Left colon (tissue), 2 donors: ENCODE measurements around the gene ETFA. TPM values are rescaled to one million over a fixed set of nuclear protein-coding genes. Genes with fewer than 3 reads are reported as not detected.
A peak's percentile ranks its signal among the peaks of the same experiment; 100 is the strongest.
"Not testable (repeated sequence)": the region's sequence is repeated elsewhere in the genome, so short reads cannot be mapped to it uniquely, and the experiment has no call there.

Experiments
- ATAC-seq: fragments of 200-7000 bp; cut with Tn5 transposase; one replicate; pipeline ENCODE4 v1.9.1; 2020; ENCODE audit warnings: mild to moderate bottlenecking, moderate library complexity
- DNase-seq, 2 donors: peaks; one replicate each; pipeline ENCODE4 v3.0.0-alpha.2; 2020
- intact Hi-C, 2 donors: fragments of 100-400 bp; cut with DNase I in 1 of 2; cut with micrococcal nuclease in 1 of 2; formaldehyde crosslinking; loops; one replicate each; pipeline versions ENCODE4 v1.11.2 to v1.14.0; 2022; cut with DNase I, micrococcal nuclease
- total RNA-seq, 2 donors: library from RNA; stranded (reverse); fragmentation: NEBNext Ultra II Directional; extraction: Animal tissue kit (Norgen Biotek cat#: 25700); gene quantifications; one replicate each; pipeline ENCODE4 v1.2.1, GENCODE V29; 2021
- donor health status: DM: no; HTN: no; CAD: no.
- donor health status: DM: yes; HTN: yes; CAD: no.

The ETFA gene
- total RNA-seq, 2 donors from 2014 or later: 271 to 289 TPM

- intact Hi-C loops: no loop called here
- ATAC-seq (peak; percentile 87), DNase-seq (no peak)
These were observed 18.9 kb upstream of the ETFA start for GRCh38 chr15:76330080-76330680.

GRCh38 chr15:76328958-76329357, 17.7 kb upstream of the ETFA start:
- intact Hi-C loops: loop anchor here in 1 of 2 donors (10.0 kb wide), 1 partner anchor 94 kb away; no protein-coding TSS in a partner anchor
- ATAC-seq (no peak), DNase-seq (no peak)

- no peak for ATAC-seq
- intact Hi-C loops: loop anchor here in 1 of 2 donors (10.0 kb wide), 1 partner anchor 93 kb away; no protein-coding TSS in a partner anchor
- no peak for DNase-seq
These were observed 16.9 kb upstream of the ETFA start for GRCh38 chr15:76328106-76328696.

- no peak for DNase-seq
- no peak for ATAC-seq
- intact Hi-C loops: loop anchor here in 1 of 2 donors (10.0 kb wide), 1 partner anchor 93 kb away; no protein-coding TSS in a partner anchor
These were observed 16.2 kb upstream of the ETFA start for GRCh38 chr15:76327191-76328105.

- no peak for DNase-seq
- intact Hi-C loops: loop anchor here in 1 of 2 donors (10.0 kb wide), 1 partner anchor 91 kb away; no protein-coding TSS in a partner anchor
- ATAC-seq: no peak
These were observed 14.4 kb upstream of the ETFA start for GRCh38 chr15:76325704-76326103.

GRCh38 chr15:76324066-76324465, 12.8 kb upstream of the ETFA start:
- DNase-seq: no peak
- no peak for ATAC-seq
- intact Hi-C loops: loop anchor here in 1 of 2 donors (10.0 kb wide), 1 partner anchor 89 kb away; no protein-coding TSS in a partner anchor

- intact Hi-C loops: loop anchor here in 1 of 2 donors (10.0 kb wide), 1 partner anchor 87 kb away; no protein-coding TSS in a partner anchor
- DNase-seq (no peak), ATAC-seq (no peak)
These were observed 10.3 kb upstream of the ETFA start for GRCh38 chr15:76321602-76322001.

GRCh38 chr15:76321171-76321570, 9.9 kb upstream of the ETFA start:
- intact Hi-C loops: loop anchor here in 1 of 2 donors (10.0 kb wide), 1 partner anchor 86 kb away; no protein-coding TSS in a partner anchor
- DNase-seq (no peak), ATAC-seq (no peak)

GRCh38 chr15:76320012-76320411, 8.7 kb upstream of the ETFA start:
- intact Hi-C loops: loop anchor here in 1 of 2 donors (10.0 kb wide), 1 partner anchor 85 kb away; no protein-coding TSS in a partner anchor
- DNase-seq (no peak), ATAC-seq (no peak)

GRCh38 chr15:76313731-76314130, 2.5 kb upstream of the ETFA start:
- intact Hi-C loops: no loop called here
- DNase-seq (no peak), ATAC-seq (no peak)

GRCh38 chr15:76313175-76313567, 1.9 kb upstream of the ETFA start:
- intact Hi-C loops, DNase-seq, ATAC-seq: not testable (repeated sequence)

GRCh38 chr15:76312540-76313174, 1.4 kb upstream of the ETFA start:
- ATAC-seq: no peak
- intact Hi-C loops: no loop called here

GRCh38 chr15:76310475-76311099, 682 bp downstream of the ETFA start:
- intact Hi-C loops: no loop called here
- ATAC-seq (peak; percentile 25), DNase-seq (no peak)

More at GRCh38 chr15:76312540-76313174, 1.4 kb upstream of the ETFA start:
- no peak for DNase-seq

GRCh38 chr15:76309601-76310330, 1.5 kb downstream of the ETFA start:
- no peak for DNase-seq
- ATAC-seq: no peak
- intact Hi-C loops: no loop called here

GRCh38 chr15:76303909-76304308, 7.4 kb downstream of the ETFA start:
- ATAC-seq (no peak), DNase-seq (no peak)
- intact Hi-C loops: no loop called here

GRCh38 chr15:76299786-76300185, 11.5 kb downstream of the ETFA start:
- DNase-seq (no peak), ATAC-seq (no peak)
- intact Hi-C loops: no loop called here

GRCh38 chr15:76298986-76299385, 12.3 kb downstream of the ETFA start:
- DNase-seq: no peak
- ATAC-seq: peak; percentile 95
- intact Hi-C loops: no loop called here

- DNase-seq, ATAC-seq, intact Hi-C loops: not testable (repeated sequence)
These were observed 13.3 kb downstream of the ETFA start for GRCh38 chr15:76297951-76298350.
